ENCODE measurements around the gene BMX.

Gene BMX

GRCh38 chrX:15505101-15505500 lies 4.5 kb downstream of the BMX start:
- H3K4me3 ChIP-seq (ENCODE audit: low read depth, low read length): no peak overlapping the region
- TF ChIP-seq POLR2A (IDR thresholded peaks at IDR 0.05; ENCODE audit: extremely low read depth, insufficient read length) (no peak), MYC (IDR thresholded peaks at IDR 0.05; ENCODE audit: low read depth, low read length) (no peak), MAX (IDR thresholded peaks at IDR 0.05; ENCODE audit: low read depth, low read length) (no peak)
- TF ChIP-seq, protein P1, sequence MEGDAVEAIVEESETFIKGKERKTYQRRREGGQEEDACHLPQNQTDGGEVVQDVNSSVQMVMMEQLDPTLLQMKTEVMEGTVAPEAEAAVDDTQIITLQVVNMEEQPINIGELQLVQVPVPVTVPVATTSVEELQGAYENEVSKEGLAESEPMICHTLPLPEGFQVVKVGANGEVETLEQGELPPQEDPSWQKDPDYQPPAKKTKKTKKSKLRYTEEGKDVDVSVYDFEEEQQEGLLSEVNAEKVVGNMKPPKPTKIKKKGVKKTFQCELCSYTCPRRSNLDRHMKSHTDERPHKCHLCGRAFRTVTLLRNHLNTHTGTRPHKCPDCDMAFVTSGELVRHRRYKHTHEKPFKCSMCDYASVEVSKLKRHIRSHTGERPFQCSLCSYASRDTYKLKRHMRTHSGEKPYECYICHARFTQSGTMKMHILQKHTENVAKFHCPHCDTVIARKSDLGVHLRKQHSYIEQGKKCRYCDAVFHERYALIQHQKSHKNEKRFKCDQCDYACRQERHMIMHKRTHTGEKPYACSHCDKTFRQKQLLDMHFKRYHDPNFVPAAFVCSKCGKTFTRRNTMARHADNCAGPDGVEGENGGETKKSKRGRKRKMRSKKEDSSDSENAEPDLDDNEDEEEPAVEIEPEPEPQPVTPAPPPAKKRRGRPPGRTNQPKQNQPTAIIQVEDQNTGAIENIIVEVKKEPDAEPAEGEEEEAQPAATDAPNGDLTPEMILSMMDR (IDR thresholded peaks at IDR 0.05; ENCODE audit: low read depth, low read length): no peak
- DNase-seq (ENCODE audit: low read depth): no peak

DNA sequence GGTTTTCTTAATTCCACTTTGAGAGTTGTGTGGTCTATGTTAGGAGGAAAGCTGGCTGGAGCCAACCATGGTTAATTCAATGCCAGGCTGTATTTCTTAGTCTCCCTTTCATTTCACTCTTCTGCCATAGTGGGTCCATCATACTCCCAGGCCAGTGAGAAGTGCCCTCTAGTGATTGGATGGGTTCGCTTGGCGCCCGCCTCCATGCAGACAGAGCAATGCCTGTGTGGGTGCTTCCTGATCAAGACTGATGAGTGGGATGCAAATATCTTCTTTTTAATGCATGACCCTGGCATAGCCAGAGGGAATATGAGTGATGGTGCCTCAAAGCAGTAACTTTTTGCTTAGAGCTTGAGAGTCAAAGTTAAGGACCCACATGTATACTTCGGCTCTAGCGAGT lies 6.4 kb downstream of the BMX start:
- TF ChIP-seq POLR2A (IDR thresholded peaks at IDR 0.05; ENCODE audit: extremely low read depth, insufficient read length) (no peak), MYC (IDR thresholded peaks at IDR 0.05; ENCODE audit: low read depth, low read length) (no peak), MAX (IDR thresholded peaks at IDR 0.05; ENCODE audit: low read depth, low read length) (no peak)
- TF ChIP-seq, protein P1 (IDR thresholded peaks at IDR 0.05; ENCODE audit: low read depth, low read length): no peak
- no peak overlapping the region for H3K4me3 ChIP-seq (ENCODE audit: low read depth, low read length)

DNA sequence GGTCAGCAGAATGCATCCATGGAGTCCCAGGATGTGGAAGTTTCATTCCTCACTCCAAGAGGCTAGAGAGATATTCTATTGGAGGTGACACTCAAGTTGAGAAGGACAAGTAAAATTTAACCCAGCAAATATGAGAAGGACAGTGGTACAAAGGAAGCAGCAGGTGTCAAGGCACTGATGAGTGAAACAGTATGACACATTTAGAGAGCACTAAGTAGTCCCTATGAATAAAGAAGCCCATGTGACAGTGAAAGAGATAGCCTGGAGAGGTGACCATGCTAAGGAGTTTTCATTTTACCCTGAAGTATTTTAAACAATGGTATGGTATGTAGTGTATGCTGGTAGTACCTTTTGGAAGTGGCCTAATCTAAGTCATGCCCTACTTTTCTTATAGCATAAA lies 9.2 kb downstream of the BMX start:
- no peak for DNase-seq (ENCODE audit: low read depth)
- TF ChIP-seq, protein P1 (IDR thresholded peaks at IDR 0.05; ENCODE audit: low read depth, low read length): no peak
- no peak for TF ChIP-seq MAX (IDR thresholded peaks at IDR 0.05; ENCODE audit: low read depth, low read length)
- TF ChIP-seq POLR2A (IDR thresholded peaks at IDR 0.05; ENCODE audit: extremely low read depth, insufficient read length): no peak
- no peak for TF ChIP-seq MYC (IDR thresholded peaks at IDR 0.05; ENCODE audit: low read depth, low read length)
- no peak overlapping the region for H3K4me3 ChIP-seq (ENCODE audit: low read depth, low read length)

More for the DNA sequence above, 6.4 kb downstream of the BMX start:
- no peak for DNase-seq (ENCODE audit: low read depth)

DNA sequence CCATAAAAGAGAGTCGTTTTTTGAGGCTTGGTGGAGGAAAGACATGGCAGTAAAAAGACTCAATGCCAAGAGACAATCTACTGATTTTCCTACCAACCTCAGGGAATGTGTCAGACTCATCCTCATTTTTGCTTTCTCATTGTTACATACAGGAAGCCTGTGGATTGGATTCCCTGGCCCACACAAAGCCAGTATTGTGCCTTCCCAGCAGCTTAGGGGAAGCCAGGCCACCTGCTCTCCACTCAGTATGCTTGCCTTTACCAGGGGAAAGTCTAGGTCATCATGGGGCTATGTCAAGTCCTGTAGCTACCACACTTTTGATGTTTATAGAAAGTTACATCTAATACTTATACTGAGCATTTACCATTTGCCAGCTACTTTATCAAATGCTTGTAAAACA lies 11.0 kb downstream of the BMX start:
- no peak for TF ChIP-seq MYC (IDR thresholded peaks at IDR 0.05; ENCODE audit: low read depth, low read length)
- TF ChIP-seq, protein P1 (IDR thresholded peaks at IDR 0.05; ENCODE audit: low read depth, low read length): no peak
- no peak for TF ChIP-seq POLR2A (IDR thresholded peaks at IDR 0.05; ENCODE audit: extremely low read depth, insufficient read length)
- no peak for TF ChIP-seq MAX (IDR thresholded peaks at IDR 0.05; ENCODE audit: low read depth, low read length)
- DNase-seq (ENCODE audit: low read depth): no peak

DNA sequence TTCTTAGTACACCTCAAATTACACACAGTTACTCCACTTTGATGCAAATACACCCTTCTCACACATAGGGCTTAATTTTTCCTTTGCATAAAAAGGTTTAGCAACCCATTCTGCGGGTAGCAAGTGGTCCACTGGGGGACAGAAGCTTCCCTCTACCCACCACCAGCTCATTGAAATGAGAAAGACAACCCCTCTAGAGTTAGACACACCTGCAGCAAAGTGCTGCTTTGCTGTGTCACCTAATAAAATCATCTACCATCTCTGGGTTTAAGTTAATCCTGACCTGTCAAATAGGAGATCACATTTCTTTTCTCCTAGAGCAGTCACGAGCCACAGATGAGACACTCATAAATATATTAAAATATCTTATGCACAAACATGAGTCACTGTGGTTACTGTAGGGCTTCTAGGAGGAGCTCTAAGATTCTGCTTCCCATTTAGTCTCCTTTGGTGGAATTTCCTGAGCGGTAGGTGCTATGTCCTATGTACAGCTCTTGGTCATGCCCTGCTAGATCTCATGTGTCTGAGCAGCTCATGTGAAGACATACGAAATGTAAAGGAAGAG lies 11.9 kb downstream of the BMX start:
- DNase-seq (ENCODE audit: low read depth): no peak
- TF ChIP-seq MYC (IDR thresholded peaks at IDR 0.05; ENCODE audit: low read depth, low read length) (no peak), POLR2A (IDR thresholded peaks at IDR 0.05; ENCODE audit: extremely low read depth, insufficient read length) (no peak), MAX (IDR thresholded peaks at IDR 0.05; ENCODE audit: low read depth, low read length) (no peak)
- TF ChIP-seq, protein P1 (IDR thresholded peaks at IDR 0.05; ENCODE audit: low read depth, low read length): no peak
- no peak overlapping the region for H3K4me3 ChIP-seq (ENCODE audit: low read depth, low read length)

More for the DNA sequence above, 11.0 kb downstream of the BMX start:
- no peak overlapping the region for H3K4me3 ChIP-seq (ENCODE audit: low read depth, low read length)
